ENCODE results near the gene APBB2. TPM values are rescaled to one million over a fixed set of nuclear protein-coding genes. Genes with fewer than 3 reads are reported as not detected.

APBB2 gene
- total RNA-seq, 1 donor from 2014 or later = 63.2 TPM

- no peaks in the 10 kb centered on the region for H3K36me3 Mint-ChIP-seq
- no peak overlapping the region for H3K4me3 Mint-ChIP-seq
- no peaks in the 10 kb centered on the region for H3K9me3 Mint-ChIP-seq
- no peak overlapping the region for H3K27ac Mint-ChIP-seq
- H3K4me1 Mint-ChIP-seq = peaks cover 29% of the 10 kb centered on the region
- no peak for DNase-seq (ENCODE audit: low spot score in 2 of 2, unreplicated experiment in 2 of 2)
- no peaks in the 10 kb centered on the region for H3K27me3 Mint-ChIP-seq (ENCODE audit: low read depth)
- no peak for TF ChIP-seq CTCF (IDR thresholded peaks at IDR 0.05; ENCODE audit: unreplicated experiment)
Measured at GRCh38 chr4:40842318-40842717, 372.0 kb downstream of the APBB2 start.

GRCh38 chr4:40840985-40841571 lies 373.3 kb downstream of the APBB2 start:
- TF ChIP-seq CTCF (IDR thresholded peaks at IDR 0.05; ENCODE audit: unreplicated experiment) = peak; percentile 61
- Mint-ChIP-seq H3K27me3 (ENCODE audit: low read depth) (no peaks in the 10 kb centered on the region), H3K4me3 (no peak overlapping the region), H3K36me3 (no peaks in the 10 kb centered on the region), H3K9me3 (no peaks in the 10 kb centered on the region), H3K4me1 (peaks cover 29% of the 10 kb centered on the region), H3K27ac (no peak overlapping the region)
- peak; percentile 32 to 67 for DNase-seq (ENCODE audit: low spot score in 2 of 2, unreplicated experiment in 2 of 2)

- H3K4me1 Mint-ChIP-seq = peaks cover 26% of the 10 kb centered on the region
- H3K36me3 Mint-ChIP-seq = peaks cover 5% of the 10 kb centered on the region
- TF ChIP-seq CTCF (IDR thresholded peaks at IDR 0.05; ENCODE audit: unreplicated experiment) = no peak
- H3K27me3 Mint-ChIP-seq (ENCODE audit: low read depth) = no peaks in the 10 kb centered on the region
- DNase-seq (ENCODE audit: low spot score in 2 of 2, unreplicated experiment in 2 of 2) = no peak
- H3K4me3 Mint-ChIP-seq = no peak overlapping the region
- no peak overlapping the region for H3K27ac Mint-ChIP-seq
- H3K9me3 Mint-ChIP-seq = no peaks in the 10 kb centered on the region
Measured at GRCh38 chr4:40840255-40840984, 373.9 kb downstream of the APBB2 start.

- Mint-ChIP-seq H3K36me3 (peaks cover 10% of the 10 kb centered on the region), H3K4me1 (peaks cover 26% of the 10 kb centered on the region), H3K27ac (no peak overlapping the region), H3K4me3 (no peak overlapping the region), H3K9me3 (no peaks in the 10 kb centered on the region), H3K27me3 (ENCODE audit: low read depth) (no peaks in the 10 kb centered on the region)
- no peak for TF ChIP-seq CTCF (IDR thresholded peaks at IDR 0.05; ENCODE audit: unreplicated experiment)
- DNase-seq (ENCODE audit: low spot score in 2 of 2, unreplicated experiment in 2 of 2) = no peak
Measured at GRCh38 chr4:40838742-40839141, 375.6 kb downstream of the APBB2 start.

GRCh38 chr4:40837094-40837870 lies 377.1 kb downstream of the APBB2 start:
- Mint-ChIP-seq H3K27ac (no peak overlapping the region), H3K4me3 (no peak overlapping the region), H3K36me3 (peaks cover 19% of the 10 kb centered on the region), H3K4me1 (peaks cover 14% of the 10 kb centered on the region), H3K9me3 (no peaks in the 10 kb centered on the region), H3K27me3 (ENCODE audit: low read depth) (no peaks in the 10 kb centered on the region)
- DNase-seq (ENCODE audit: low spot score in 2 of 2, unreplicated experiment in 2 of 2) = no peak
- no peak for TF ChIP-seq CTCF (IDR thresholded peaks at IDR 0.05; ENCODE audit: unreplicated experiment)
